ENCODE data around the gene COL15A1.

Gene COL15A1

GRCh38 chr9:98962861-98963260, 19.2 kb downstream of the COL15A1 start:
- TF ChIP-seq EZH2phosphoT487 (IDR thresholded peaks at IDR 0.05; ENCODE audit: low read depth): no peak
- TF ChIP-seq CTCF (IDR thresholded peaks at IDR 0.05; ENCODE audit: low read depth, low read length): no peak
- H3K27ac ChIP-seq (ENCODE audit: low read length): no peak overlapping the region
- no peaks in the 10 kb centered on the region for H3K9me3 ChIP-seq (ENCODE audit: insufficient read depth, low read length)

GRCh38 chr9:98964201-98964600, 20.5 kb downstream of the COL15A1 start:
- Histone ChIP-seq H3K4me1 (ENCODE audit: low read length) (no peaks in the 10 kb centered on the region), H3K36me3 (replicated peaks; ENCODE audit: low read depth, low read length) (no peaks in the 10 kb centered on the region), H2AFZ (ENCODE audit: low read depth, low read length) (no peak overlapping the region; the same call in 1 of the 2 replicates), H3K9me3 (ENCODE audit: insufficient read depth, low read length) (no peaks in the 10 kb centered on the region), H3K9ac (ENCODE audit: low read length) (no peak overlapping the region), H3K4me3 (ENCODE audit: low read length) (no peak overlapping the region), H4K20me1 (ENCODE audit: insufficient read depth, low read length) (no peaks in the 10 kb centered on the region), H3K4me2 (ENCODE audit: low read length) (no peak overlapping the region), H3K27ac (ENCODE audit: low read length) (no peak overlapping the region), H3K27me3 (ENCODE audit: low read depth, low read length) (peaks cover 13% of the 10 kb centered on the region; the same call in 1 of the 2 replicates), H3K79me2 (ENCODE audit: low read length) (no peaks in the 10 kb centered on the region)
- TF ChIP-seq EZH2phosphoT487 (IDR thresholded peaks at IDR 0.05; ENCODE audit: low read depth): no peak
- TF ChIP-seq CTCF (IDR thresholded peaks at IDR 0.05; ENCODE audit: low read depth, low read length): no peak

More at GRCh38 chr9:98962861-98963260, 19.2 kb downstream of the COL15A1 start:
- Histone ChIP-seq H3K36me3 (replicated peaks; ENCODE audit: low read depth, low read length) (no peaks in the 10 kb centered on the region), H2AFZ (ENCODE audit: low read depth, low read length) (no peak overlapping the region), H3K27me3 (ENCODE audit: low read depth, low read length) (peaks cover 13% of the 10 kb centered on the region; the same call in 1 of the 2 replicates), H3K4me2 (ENCODE audit: low read length) (no peak overlapping the region), H4K20me1 (ENCODE audit: insufficient read depth, low read length) (no peaks in the 10 kb centered on the region), H3K4me3 (ENCODE audit: low read length) (no peak overlapping the region), H3K4me1 (ENCODE audit: low read length) (no peaks in the 10 kb centered on the region), H3K9ac (ENCODE audit: low read length) (no peak overlapping the region), H3K79me2 (ENCODE audit: low read length) (no peaks in the 10 kb centered on the region)

- Histone ChIP-seq H3K27me3 (ENCODE audit: low read depth, low read length) (peaks cover 13% of the 10 kb centered on the region; the same call in 1 of the 2 replicates), H3K9me3 (ENCODE audit: insufficient read depth, low read length) (no peaks in the 10 kb centered on the region), H3K4me2 (ENCODE audit: low read length) (no peak overlapping the region), H3K27ac (ENCODE audit: low read length) (no peak overlapping the region), H3K9ac (ENCODE audit: low read length) (no peak overlapping the region), H4K20me1 (ENCODE audit: insufficient read depth, low read length) (no peaks in the 10 kb centered on the region), H2AFZ (ENCODE audit: low read depth, low read length) (no peak overlapping the region), H3K4me3 (ENCODE audit: low read length) (no peak overlapping the region), H3K79me2 (ENCODE audit: low read length) (no peaks in the 10 kb centered on the region), H3K4me1 (ENCODE audit: low read length) (no peaks in the 10 kb centered on the region), H3K36me3 (replicated peaks; ENCODE audit: low read depth, low read length) (no peaks in the 10 kb centered on the region)
- TF ChIP-seq CTCF (IDR thresholded peaks at IDR 0.05; ENCODE audit: low read depth, low read length) (no peak), EZH2phosphoT487 (IDR thresholded peaks at IDR 0.05; ENCODE audit: low read depth) (no peak)
Measured at GRCh38 chr9:98964911-98965336, 21.2 kb downstream of the COL15A1 start.

GRCh38 chr9:98966676-98967075, 23.0 kb downstream of the COL15A1 start:
- Histone ChIP-seq H3K27me3 (ENCODE audit: low read depth, low read length) (peaks cover 14% of the 10 kb centered on the region; the same call in 1 of the 2 replicates), H3K36me3 (replicated peaks; ENCODE audit: low read depth, low read length) (no peaks in the 10 kb centered on the region), H3K4me1 (ENCODE audit: low read length) (no peaks in the 10 kb centered on the region), H3K9ac (ENCODE audit: low read length) (no peak overlapping the region), H3K27ac (ENCODE audit: low read length) (no peak overlapping the region), H2AFZ (ENCODE audit: low read depth, low read length) (no peak overlapping the region), H3K4me3 (ENCODE audit: low read length) (no peak overlapping the region), H3K4me2 (ENCODE audit: low read length) (no peak overlapping the region), H3K79me2 (ENCODE audit: low read length) (no peaks in the 10 kb centered on the region), H4K20me1 (ENCODE audit: insufficient read depth, low read length) (no peaks in the 10 kb centered on the region), H3K9me3 (ENCODE audit: insufficient read depth, low read length) (no peaks in the 10 kb centered on the region)
- TF ChIP-seq CTCF (IDR thresholded peaks at IDR 0.05; ENCODE audit: low read depth, low read length): no peak
- no peak for TF ChIP-seq EZH2phosphoT487 (IDR thresholded peaks at IDR 0.05; ENCODE audit: low read depth)
